GM21529 (cell line): Measurements from ENCODE around the gene SEMA3C.

Experiments
- ATAC-seq: cut with Tn5 transposase; IDR thresholded peaks from one replicate; pipeline ENCODE4 v1.9.1; 2021; ENCODE audit not compliant: unreplicated experiment

Gene SEMA3C

DNA sequence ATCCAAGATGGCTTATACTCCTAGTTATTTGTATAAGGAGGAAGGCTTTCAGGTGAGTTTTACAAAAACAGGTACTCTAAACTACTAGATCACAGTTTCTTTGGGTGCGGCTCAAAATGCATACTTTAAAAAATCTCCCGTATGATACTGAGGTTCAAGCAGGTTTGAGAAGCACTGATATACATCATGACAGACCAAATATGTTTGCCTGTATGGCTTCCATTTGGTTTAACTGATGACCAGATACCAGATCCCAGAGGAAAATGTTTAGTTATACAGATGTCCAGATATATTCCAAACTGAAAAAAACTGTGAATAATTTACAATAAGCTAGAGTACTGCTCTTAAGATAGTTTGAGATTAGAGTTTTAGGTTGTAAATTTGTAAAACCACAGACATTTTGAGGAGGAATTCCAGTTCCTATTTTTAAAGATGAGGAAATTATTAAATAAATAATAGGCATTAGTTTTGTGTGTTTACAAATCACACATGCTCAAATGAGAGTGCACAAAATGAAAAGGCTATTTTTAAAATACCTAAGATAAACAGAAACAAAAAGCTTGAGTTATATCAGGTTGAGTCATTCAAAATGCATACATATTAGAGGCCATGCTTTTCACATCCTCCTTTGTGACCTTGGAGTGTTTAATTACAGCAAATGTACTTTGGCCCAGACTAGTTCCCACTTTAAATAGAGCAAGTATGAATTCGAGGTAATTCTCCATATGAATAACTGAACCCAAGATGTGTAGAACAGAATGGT, 60.5 kb downstream of the SEMA3C start:
- no peak for ATAC-seq

DNA sequence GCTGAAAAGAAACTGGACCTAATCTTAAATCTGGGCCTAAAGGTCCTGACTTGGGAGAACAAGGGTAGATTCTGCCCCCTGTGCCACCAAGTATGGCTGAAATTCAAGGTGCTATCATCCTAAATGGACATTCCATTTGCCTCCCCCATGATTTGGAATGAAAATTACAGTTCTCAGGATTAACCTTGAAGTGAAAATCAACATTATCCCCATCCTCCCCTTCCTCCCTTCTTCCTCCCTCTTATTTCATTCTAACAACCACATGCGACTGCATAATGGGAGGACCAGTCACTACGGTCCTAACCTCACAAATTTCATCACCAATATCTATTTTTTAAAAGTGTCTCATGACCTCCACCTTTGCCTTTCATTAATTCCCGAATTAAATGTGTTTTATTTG, 62.1 kb downstream of the SEMA3C start:
- ATAC-seq: no peak

- no peak for ATAC-seq
Observed at GRCh38 chr7:80851896-80852476, 66.9 kb downstream of the SEMA3C start.

DNA sequence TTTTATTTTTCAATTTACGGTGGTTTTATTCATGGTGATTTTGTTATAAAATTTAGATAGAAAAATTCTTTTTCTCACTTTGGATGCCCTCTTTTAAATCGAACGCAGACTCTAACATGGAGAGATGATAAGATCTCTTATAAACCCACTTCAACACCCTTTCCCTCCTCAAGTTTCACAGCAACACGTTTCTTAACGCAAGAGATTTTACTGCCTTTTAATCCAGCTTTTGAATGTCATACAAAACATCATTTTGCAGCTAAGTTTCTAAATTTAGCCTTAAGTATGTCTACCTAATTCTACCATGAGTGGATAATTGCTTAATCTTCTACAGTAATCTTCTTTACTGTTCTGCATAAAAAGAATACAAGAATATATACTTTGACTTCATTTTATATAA, 70.0 kb downstream of the SEMA3C start:
- no peak for ATAC-seq

DNA sequence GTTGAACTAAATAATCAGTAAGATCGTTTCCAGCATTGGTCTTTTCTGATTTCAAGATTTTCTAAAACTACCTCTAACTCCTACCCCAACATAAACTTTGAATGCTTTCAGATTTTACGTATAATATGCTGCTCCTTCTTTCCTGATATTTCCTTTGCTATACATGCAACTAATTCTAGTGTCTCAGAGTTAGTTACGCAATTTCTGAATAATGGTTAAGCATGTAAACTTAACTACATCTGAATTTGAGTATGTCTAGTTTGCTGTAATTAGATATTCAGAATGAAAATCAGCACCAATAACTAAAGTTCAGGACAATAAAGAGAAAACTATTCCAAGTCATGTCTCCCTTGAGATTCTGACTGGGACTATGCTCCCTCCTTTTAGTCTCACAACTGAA, 71.0 kb downstream of the SEMA3C start:
- ATAC-seq: no peak

- ATAC-seq: no peak
Observed at GRCh38 chr7:80847027-80847426, 71.8 kb downstream of the SEMA3C start.

GRCh38 chr7:80844916-80845315, 73.9 kb downstream of the SEMA3C start:
- no peak for ATAC-seq

- no peak for ATAC-seq
Observed at GRCh38 chr7:80843018-80843677, 75.7 kb downstream of the SEMA3C start.

GRCh38 chr7:80842022-80842790, 76.6 kb downstream of the SEMA3C start:
- no peak for ATAC-seq

GRCh38 chr7:80841423-80841955, 77.4 kb downstream of the SEMA3C start:
- no peak for ATAC-seq

- no peak for ATAC-seq
Observed at GRCh38 chr7:80840681-80841080, 78.2 kb downstream of the SEMA3C start.

GRCh38 chr7:80839855-80840254, 79.0 kb downstream of the SEMA3C start:
- ATAC-seq: no peak

DNA sequence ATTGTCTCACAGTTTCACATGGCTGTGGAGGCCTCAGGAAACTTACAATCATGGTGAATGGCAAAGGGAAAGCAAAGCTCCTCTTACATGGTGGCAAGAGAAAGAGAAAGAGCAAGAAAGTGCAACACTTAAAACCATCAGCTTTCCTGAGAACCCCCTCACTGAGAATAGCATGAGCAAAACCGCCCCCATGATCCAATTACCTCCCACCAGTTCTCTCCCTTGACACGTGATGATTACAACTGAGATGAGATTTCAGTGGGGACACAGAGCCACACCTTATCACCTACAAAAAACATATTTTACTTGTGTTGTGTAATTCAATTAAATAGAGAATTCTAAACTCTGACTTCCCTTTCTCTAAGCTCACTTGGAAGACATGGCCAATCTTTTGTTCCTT, 80.2 kb downstream of the SEMA3C start:
- no peak for ATAC-seq

DNA sequence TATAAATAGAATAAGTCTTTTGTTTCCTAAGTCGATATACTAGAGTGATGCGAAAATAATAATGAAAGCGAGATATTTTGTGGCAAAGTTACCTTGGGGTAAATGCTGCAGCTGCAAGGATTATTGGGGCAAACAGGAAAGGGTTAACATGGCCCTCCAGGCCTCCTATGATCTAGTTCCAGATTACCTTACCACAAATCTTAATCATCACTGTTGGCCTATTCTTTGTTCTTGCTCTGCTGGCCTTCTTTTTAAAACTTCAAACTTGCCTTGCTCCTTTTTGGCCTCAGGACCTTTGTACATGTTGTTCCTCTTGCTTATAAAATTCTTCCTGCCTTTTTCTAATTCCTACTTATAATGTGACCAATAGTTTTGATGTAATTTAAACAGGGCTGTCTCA, 81.5 kb downstream of the SEMA3C start:
- no peak for ATAC-seq

DNA sequence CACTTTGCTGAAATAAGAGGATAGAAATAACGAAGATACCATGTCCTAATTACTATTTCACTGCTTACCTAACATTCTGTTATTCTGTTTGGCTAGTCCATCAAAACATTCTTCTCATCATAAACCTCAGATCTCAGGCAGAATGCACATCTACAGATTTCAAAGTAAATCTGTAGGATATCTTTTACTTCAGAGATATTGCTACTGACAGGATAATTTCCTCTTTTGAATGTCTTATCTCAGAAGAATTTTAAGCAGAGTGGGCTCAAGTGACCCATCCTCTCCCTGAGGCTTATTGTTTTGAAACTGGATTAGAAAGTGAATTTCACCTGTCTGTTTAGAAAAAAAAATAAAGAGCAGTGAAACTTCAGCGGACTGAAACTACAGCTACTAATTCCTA, 83.6 kb downstream of the SEMA3C start:
- no peak for ATAC-seq

GRCh38 chr7:80833289-80834268, 85.3 kb downstream of the SEMA3C start:
- no peak for ATAC-seq

- no peak for ATAC-seq
Observed at GRCh38 chr7:80832006-80832405, 86.8 kb downstream of the SEMA3C start.

DNA sequence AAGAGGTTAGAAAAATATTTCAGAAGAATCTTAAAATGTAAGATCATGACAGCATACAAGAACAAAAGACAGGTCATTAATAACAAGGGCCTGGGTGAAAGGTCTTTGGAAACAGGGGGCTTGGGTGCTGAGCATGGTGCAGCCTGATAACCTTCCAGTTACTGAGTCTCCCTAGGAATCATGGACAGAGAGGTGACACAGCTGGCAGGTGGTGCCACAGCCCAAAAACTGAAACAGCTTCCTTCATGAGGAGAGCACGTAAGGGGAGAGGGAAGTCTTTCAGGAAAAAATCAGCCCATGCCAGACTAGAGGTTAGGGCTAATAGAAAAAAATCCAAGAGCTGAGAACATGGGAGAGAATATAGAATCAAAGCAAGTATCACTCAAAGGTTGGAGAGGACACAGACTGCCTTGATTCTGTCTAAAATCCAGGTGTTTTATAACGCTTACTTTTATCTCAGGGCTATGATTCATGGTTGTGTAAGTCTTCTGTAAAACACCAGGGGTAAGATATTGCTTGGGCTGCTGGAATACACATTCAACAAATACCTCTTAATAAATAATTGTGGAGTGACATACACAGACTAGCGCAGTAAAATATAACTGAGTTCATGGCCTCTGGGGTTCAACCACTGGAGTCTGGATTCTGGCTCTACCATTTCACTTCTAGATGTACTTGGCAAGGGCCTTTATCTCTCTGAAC, 88.1 kb downstream of the SEMA3C start:
- ATAC-seq: no peak

- no peak for ATAC-seq
Observed at GRCh38 chr7:80830010-80830409, 88.8 kb downstream of the SEMA3C start.

DNA sequence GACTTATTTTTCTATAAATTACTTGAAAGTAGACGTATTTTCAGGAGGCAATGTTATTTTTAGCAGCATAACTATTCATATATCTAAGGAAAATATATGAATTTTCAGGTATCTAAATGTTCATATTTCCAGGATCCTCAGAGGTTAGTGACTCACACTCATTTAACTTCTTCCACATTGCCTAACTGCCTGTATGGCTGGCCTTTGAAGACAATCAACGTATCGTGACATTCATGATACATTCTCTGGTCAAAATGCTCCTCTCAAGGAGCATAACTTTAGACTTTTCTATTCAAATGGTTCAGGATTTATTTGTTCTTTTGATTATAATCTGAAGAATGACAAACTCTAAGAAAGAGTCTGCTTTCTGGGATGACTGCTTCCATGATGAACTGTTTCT, 89.3 kb downstream of the SEMA3C start:
- ATAC-seq: no peak
